GM12874 (cell line): ENCODE data around the gene WDR64.

Experiments used
- CTCF ChIP-seq: IDR thresholded peaks from 2 replicates; pipeline ENCODE4 v1.5.1; 2011; ENCODE audit warnings: low read depth, mild to moderate bottlenecking, control low read depth, low read length, moderate library complexity; ENCODE audit not compliant: insufficient read depth

WDR64 gene

DNA sequence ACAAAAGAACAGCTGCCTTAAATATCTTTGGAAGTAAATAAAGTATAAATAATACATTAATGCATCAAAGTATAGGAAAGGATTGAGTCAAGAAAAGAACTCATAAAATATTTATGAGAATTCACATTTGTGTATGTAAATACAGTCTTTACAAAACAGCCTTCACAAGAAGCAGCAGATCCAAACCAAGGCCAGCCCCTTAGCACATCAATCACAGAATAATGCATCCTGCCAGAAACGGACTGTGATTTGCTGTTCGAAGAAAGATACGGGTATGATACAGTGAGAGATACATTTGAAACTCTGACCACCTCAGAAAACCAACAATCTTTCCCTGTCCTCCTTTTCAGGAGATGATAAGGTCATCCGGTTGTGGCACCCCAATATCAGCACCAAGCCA lies 70.9 kb downstream of the WDR64 start:
- TF ChIP-seq CTCF = no peak

DNA sequence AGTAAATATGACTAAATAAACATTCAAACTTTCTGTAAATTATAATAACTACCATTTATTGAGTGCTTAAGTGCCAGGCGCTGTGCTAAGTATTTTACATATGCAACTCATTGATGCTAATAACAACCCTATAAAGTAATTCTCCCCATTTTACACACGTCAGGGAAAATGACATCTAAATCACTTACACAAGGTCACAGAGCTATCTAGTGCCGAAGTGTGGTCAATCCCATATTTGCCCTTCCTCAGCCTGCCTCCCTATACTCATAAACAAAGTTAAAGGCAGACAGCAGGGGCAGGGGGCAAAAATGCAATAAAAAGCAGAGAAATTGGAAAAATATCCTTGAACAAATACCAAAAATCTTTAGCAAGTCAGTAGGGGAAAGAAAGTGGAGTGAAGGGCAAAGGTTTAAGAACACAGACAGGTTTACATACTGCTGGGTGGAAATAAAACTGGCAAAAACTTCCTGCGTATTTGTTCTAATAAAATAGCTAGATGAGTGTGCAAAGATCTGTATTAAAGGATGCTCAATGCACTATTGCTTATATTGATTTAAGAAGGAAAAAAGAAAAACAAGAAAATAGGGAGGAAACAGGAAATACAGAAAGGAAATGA lies 72.8 kb downstream of the WDR64 start:
- TF ChIP-seq CTCF = no peak

GRCh38 chr1:241730031-241730430 lies 78.0 kb downstream of the WDR64 start:
- no peak for TF ChIP-seq CTCF

- TF ChIP-seq CTCF = no peak
Observed at GRCh38 chr1:241733899-241734298, 81.8 kb downstream of the WDR64 start.

DNA sequence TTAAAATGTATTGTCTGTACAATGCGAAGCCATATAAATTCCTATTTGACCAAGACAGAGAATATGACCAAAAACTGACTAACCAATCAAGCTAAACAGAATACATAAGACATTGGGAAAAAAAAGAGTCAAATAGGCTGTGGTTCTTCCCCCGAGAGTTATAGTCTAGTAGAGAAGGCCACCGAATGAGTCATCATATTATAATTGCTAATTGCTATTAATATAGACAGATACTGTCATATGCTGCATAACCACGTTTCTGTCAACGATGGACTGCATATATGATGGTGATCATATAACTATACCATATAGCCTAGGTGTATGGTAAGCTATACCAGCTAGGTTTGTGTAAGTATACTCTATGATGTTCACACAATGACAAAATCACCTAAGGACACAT lies 82.5 kb downstream of the WDR64 start:
- TF ChIP-seq CTCF = no peak

GRCh38 chr1:241736387-241736786 lies 84.3 kb downstream of the WDR64 start:
- no peak for TF ChIP-seq CTCF

DNA sequence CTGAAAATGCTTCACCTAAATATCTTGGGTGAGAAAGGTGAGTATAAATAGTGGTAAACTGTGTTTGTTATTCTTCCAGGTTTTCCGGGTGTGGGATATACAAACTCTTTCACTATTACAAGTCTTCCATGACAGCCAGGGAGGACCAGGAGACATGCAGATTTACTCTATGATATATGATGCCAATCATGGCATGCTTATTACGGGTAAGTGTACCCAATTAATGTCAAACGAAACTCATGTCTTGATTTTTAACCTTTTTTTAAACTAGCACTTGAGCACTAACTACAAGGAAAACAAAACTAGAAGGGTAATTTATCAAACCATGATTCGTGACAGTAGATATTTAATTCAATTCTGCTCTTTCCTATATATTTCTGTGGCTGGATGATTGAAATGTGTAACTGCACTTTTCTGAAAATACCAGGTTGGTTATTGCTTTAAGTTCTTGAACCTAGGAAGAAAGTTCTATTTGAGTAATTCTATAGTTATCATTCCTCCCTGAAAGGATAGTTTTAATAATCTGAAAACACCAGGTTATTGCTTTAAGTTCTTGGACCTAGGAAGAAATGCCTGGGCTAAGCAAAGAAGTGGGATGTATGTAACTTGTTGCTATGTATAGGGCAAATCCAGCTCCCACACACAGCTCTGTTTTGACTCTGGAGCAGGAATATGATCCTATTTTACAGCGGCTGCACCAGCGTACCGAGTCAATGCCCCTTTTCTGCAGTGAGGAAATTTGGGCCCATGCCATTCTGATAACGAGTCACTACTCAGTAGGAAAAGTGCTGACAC lies 86.4 kb downstream of the WDR64 start:
- TF ChIP-seq CTCF = no peak
